GM12875 (cell line): Measurements from ENCODE around the gene NCOA1.
"Not testable (repeated sequence)": the region's sequence is repeated elsewhere in the genome, so short reads cannot be mapped to it uniquely, and the experiment has no call there.

Source experiments
- H3K4me3 ChIP-seq: one replicate; pipeline ENCODE4 v1.5.1; 2011; ENCODE audit warnings: low read depth, low read length, control low read depth
- TF ChIP-seq, protein P1 (sequence below): IDR thresholded peaks from 2 replicates; pipeline ENCODE4 v1.5.1; 2011; ENCODE audit warnings: low read depth, mild to moderate bottlenecking, control low read depth, inconsistent platforms, low read length, moderate library complexity, borderline replicate concordance; ENCODE audit not compliant: insufficient read depth

Gene NCOA1

DNA sequence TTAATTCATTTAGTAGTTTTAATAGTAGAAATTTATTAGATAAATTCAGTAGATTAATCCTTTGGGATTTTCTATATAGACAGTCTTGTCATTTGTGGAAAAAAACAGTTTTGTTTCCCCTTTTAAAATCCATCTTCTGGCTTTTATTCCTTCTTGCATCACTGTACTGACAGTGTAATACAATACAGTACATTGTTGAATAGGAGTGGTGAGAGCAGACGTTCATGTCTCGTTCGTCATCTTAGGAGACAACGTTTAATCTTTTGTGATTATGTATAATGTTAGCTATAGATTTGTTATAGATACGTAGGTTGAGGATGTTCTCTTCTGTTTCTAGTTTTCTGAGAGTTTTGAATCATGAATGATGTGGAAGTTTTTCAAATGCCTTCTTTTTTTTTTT is 61.8 kb downstream of the NCOA1 start:
- TF ChIP-seq, protein P1, sequence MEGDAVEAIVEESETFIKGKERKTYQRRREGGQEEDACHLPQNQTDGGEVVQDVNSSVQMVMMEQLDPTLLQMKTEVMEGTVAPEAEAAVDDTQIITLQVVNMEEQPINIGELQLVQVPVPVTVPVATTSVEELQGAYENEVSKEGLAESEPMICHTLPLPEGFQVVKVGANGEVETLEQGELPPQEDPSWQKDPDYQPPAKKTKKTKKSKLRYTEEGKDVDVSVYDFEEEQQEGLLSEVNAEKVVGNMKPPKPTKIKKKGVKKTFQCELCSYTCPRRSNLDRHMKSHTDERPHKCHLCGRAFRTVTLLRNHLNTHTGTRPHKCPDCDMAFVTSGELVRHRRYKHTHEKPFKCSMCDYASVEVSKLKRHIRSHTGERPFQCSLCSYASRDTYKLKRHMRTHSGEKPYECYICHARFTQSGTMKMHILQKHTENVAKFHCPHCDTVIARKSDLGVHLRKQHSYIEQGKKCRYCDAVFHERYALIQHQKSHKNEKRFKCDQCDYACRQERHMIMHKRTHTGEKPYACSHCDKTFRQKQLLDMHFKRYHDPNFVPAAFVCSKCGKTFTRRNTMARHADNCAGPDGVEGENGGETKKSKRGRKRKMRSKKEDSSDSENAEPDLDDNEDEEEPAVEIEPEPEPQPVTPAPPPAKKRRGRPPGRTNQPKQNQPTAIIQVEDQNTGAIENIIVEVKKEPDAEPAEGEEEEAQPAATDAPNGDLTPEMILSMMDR: no peak
- no peak overlapping the region for H3K4me3 ChIP-seq

DNA sequence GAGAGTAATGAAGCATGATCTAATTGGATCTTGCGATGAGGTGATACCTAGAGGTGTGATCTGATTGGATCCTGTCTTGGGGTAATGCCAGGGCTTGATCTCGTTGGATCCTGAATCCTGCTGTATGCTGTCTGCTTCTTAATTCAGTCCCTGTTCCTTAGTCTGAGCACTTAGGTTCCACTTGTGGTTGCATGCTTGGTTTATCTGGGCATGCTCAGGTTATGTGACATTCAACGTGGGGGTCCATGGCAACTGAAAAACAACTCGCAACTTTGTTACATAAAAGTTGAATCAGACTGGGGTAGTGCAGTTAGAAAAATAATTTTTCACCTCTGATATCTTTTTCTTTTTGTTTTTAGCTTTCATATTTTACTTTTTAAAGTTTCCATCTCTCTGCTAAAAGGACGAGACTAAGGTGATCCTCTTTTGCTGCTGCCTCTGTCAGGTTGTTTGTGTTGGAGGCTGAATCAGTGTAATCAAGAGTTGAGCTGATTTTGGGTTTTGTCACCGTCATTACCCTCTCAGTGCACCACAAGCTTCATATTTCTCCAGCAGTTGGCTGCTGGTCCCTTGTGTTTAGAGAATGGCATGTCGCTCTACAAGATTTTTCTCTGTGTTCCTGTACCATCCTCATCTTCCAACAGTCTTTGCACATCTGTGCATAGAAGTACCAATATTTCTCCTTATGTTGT is 67.9 kb downstream of the NCOA1 start:
- TF ChIP-seq, protein P1: no peak
- H3K4me3 ChIP-seq: no peak overlapping the region

GRCh38 chr2:24559473-24560113 is 68.5 kb downstream of the NCOA1 start:
- TF ChIP-seq, protein P1: no peak
- H3K4me3 ChIP-seq: no peak overlapping the region

GRCh38 chr2:24565537-24565936 is 74.5 kb downstream of the NCOA1 start:
- TF ChIP-seq, protein P1: no peak

GRCh38 chr2:24566209-24566608 is 75.2 kb downstream of the NCOA1 start:
- TF ChIP-seq, protein P1: no peak

More at GRCh38 chr2:24565537-24565936, 74.5 kb downstream of the NCOA1 start:
- H3K4me3 ChIP-seq: no peak overlapping the region

GRCh38 chr2:24566630-24567029 is 75.6 kb downstream of the NCOA1 start:
- no peak overlapping the region for H3K4me3 ChIP-seq

More at GRCh38 chr2:24566209-24566608, 75.2 kb downstream of the NCOA1 start:
- H3K4me3 ChIP-seq: no peak overlapping the region

GRCh38 chr2:24568551-24568950 is 77.5 kb downstream of the NCOA1 start:
- TF ChIP-seq, protein P1: no peak
- no peak overlapping the region for H3K4me3 ChIP-seq

More at GRCh38 chr2:24566630-24567029, 75.6 kb downstream of the NCOA1 start:
- TF ChIP-seq, protein P1: no peak

- H3K4me3 ChIP-seq: not testable (repeated sequence)
Measured at GRCh38 chr2:24569565-24569964, 78.5 kb downstream of the NCOA1 start.
